H1 (cell line): ENCODE data around the gene ARCN1. TPM values are rescaled to one million over a fixed set of nuclear protein-coding genes. Genes with fewer than 3 reads are reported as not detected.
"Not testable (repeated sequence)": the region's sequence is repeated elsewhere in the genome, so short reads cannot be mapped to it uniquely, and the experiment has no call there.

Experiments
- CTCF ChIA-PET: fragments of 300-600 bp; sonication (Branson Sonifier 250); formaldehyde crosslinking; loops from one replicate; lab custom pipeline; 2021; ENCODE audit not compliant: partially characterized antibody; lab: Charles Lee
- POLR2A ChIA-PET: fragments of 300-600 bp; sonication (Branson Sonifier 250); formaldehyde crosslinking; loops from one replicate; lab custom pipeline; 2021; ENCODE audit warnings: inconsistent platforms; ENCODE audit not compliant: partially characterized antibody; lab: Charles Lee
- DNase-seq, 2 experiments: peaks; one replicate each; pipeline versions ENCODE4 v3.0.0 to v3.0.0-alpha.2; 2010 to 2022; ENCODE audit warnings: low spot score in 2 of 2, low read depth in 1 of 2, mixed read lengths in 1 of 2
- FAIRE-seq: peaks from 2 replicates; lab custom pipeline; 2011; peaks lifted over from hg19 to GRCh38; lab: Jason Lieb, UNC
- H2AFZ ChIP-seq: 2 replicates; pipeline ENCODE4 v1.8.1; 2012; ENCODE audit warnings: low read length, inconsistent platforms
- H2AK5ac ChIP-seq: 2 replicates; pipeline ENCODE4 v1.6.1; 2013; ENCODE audit warnings: low read depth, low read length
- H2BK120ac ChIP-seq: replicated peaks from 2 replicates; pipeline ENCODE3; 2013; ENCODE audit warnings: low read depth, low read length, inconsistent platforms
- H2BK12ac ChIP-seq: 2 replicates; pipeline ENCODE4 v1.6.1; 2013; ENCODE audit warnings: low read depth, low read length
- H2BK15ac ChIP-seq: 2 replicates; pipeline ENCODE4 v1.6.1; 2013; ENCODE audit warnings: low read length
- H2BK20ac ChIP-seq: 2 replicates; pipeline ENCODE4 v1.6.1; 2013; ENCODE audit warnings: low read length
- H2BK5ac ChIP-seq: 2 replicates; pipeline ENCODE4 v1.6.1; 2013; ENCODE audit warnings: low read depth, low read length
- H3K14ac ChIP-seq: 2 replicates; pipeline ENCODE4 v1.6.1; 2013; ENCODE audit warnings: inconsistent platforms; ENCODE audit not compliant: insufficient read length
- H3K18ac ChIP-seq: 2 replicates; pipeline ENCODE4 v1.6.1; 2013; ENCODE audit warnings: low read length; ENCODE audit errors: extremely low read depth
- H3K23ac ChIP-seq: 2 replicates; pipeline ENCODE4 v1.6.1; 2013; ENCODE audit warnings: inconsistent platforms; ENCODE audit not compliant: insufficient read length
- H3K23me2 ChIP-seq: 2 replicates; pipeline ENCODE4 v1.6.1; 2013; ENCODE audit warnings: low read depth, low read length
- H3K27ac ChIP-seq: 2 replicates; pipeline ENCODE4 v1.6.1; 2011; ENCODE audit warnings: low read depth, low read length, inconsistent platforms
- H3K27me3 ChIP-seq, 4 experiments: replicated peaks in 1 of 4; 1 replicate in 1 of 4; 2 replicates in 3 of 4; pipeline versions ENCODE4 v1.6.1 to v1.8.1; 2011 to 2013; ENCODE audit warnings: low read length in 3 of 4, mild to moderate bottlenecking in 3 of 4, inconsistent platforms in 2 of 4, mixed read lengths in 2 of 4, moderate library complexity in 1 of 4; ENCODE audit not compliant: control insufficient read depth in 3 of 4, insufficient read depth in 3 of 4; ENCODE audit errors: extremely low read depth in 1 of 4
- H3K36me3 ChIP-seq, 4 experiments: 2 replicates each; pipeline versions ENCODE4 v1.6.1 to v1.8.1; 2011 to 2013; ENCODE audit warnings: mild to moderate bottlenecking in 4 of 4, low read length in 3 of 4, moderate library complexity in 2 of 4, control low read depth in 1 of 4, inconsistent platforms in 1 of 4; ENCODE audit not compliant: insufficient read depth in 4 of 4, control insufficient read depth in 2 of 4
- H3K4ac ChIP-seq: replicated peaks from 2 replicates; pipeline ENCODE3; 2013; ENCODE audit warnings: low read length, low read depth, mixed read lengths, inconsistent platforms; ENCODE audit not compliant: insufficient read length
- H3K4me1 ChIP-seq, 4 experiments: replicated peaks in 1 of 4; 1 replicate in 1 of 4; 2 replicates in 3 of 4; pipeline versions ENCODE4 v1.6.1 to v1.8.1; 2011 to 2013; ENCODE audit warnings: low read length in 3 of 4, inconsistent platforms in 2 of 4, mixed read lengths in 1 of 4; ENCODE audit not compliant: insufficient read depth in 4 of 4, control insufficient read depth in 3 of 4
- H3K4me2 ChIP-seq, 2 experiments: 2 replicates each; pipeline versions ENCODE4 v1.6.1 to v1.8.1; 2011 to 2013; ENCODE audit warnings: low read depth in 2 of 2, low read length in 2 of 2, control low read depth in 1 of 2, inconsistent platforms in 1 of 2, mild to moderate bottlenecking in 1 of 2; ENCODE audit not compliant: insufficient read depth in 1 of 2
- H3K4me3 ChIP-seq, 4 experiments: fragments of 200-600, 300-600 bp in 1 of 4; sonication (generic), shearing (Covaris generic), sonication (Bioruptor Twin) in 1 of 4; 2 replicates each; pipeline versions ENCODE4 v1.5.1 to v1.8.1; 2011 to 2016; ENCODE audit warnings: low read length in 4 of 4, low read depth in 3 of 4, control low read depth in 2 of 4, inconsistent platforms in 2 of 4, mild to moderate bottlenecking in 2 of 4, mixed read lengths in 1 of 4, moderate library complexity in 1 of 4; ENCODE audit not compliant: insufficient read depth in 2 of 4; ENCODE audit errors: extremely low read depth in 1 of 4
- H3K56ac ChIP-seq: replicated peaks from 2 replicates; pipeline ENCODE3; 2013; ENCODE audit warnings: low read depth, mild to moderate bottlenecking, mixed read lengths, low read length, inconsistent platforms; ENCODE audit not compliant: insufficient read length
- H3K79me1 ChIP-seq: 2 replicates; pipeline ENCODE4 v1.6.1; 2013; ENCODE audit warnings: low read depth, low read length, control low read depth
- H3K79me2 ChIP-seq, 2 experiments: 2 replicates each; pipeline versions ENCODE4 v1.6.1 to v1.8.1; 2012 to 2013; ENCODE audit warnings: low read length in 2 of 2, mild to moderate bottlenecking in 2 of 2, inconsistent platforms in 1 of 2; ENCODE audit not compliant: insufficient read depth in 2 of 2, control insufficient read depth in 1 of 2
- H3K9ac ChIP-seq, 4 experiments: replicated peaks in 1 of 4; 1 replicate in 1 of 4; 2 replicates in 3 of 4; pipeline versions ENCODE4 v1.6.1 to v1.8.1; 2011 to 2013; ENCODE audit warnings: low read depth in 3 of 4, low read length in 3 of 4, control low read depth in 2 of 4, mild to moderate bottlenecking in 2 of 4, moderate library complexity in 2 of 4, inconsistent platforms in 1 of 4; ENCODE audit errors: extremely low read depth in 1 of 4
- H3K9me3 ChIP-seq, 2 experiments: 2 replicates each; pipeline versions ENCODE4 v1.6.1 to v1.8.1; 2012 to 2013; ENCODE audit warnings: mild to moderate bottlenecking in 2 of 2, moderate library complexity in 2 of 2, control low read depth in 1 of 2, inconsistent platforms in 1 of 2, low read depth in 1 of 2, low read length in 1 of 2, mixed read lengths in 1 of 2; ENCODE audit not compliant: insufficient read depth in 2 of 2
- H4K20me1 ChIP-seq, 2 experiments: replicated peaks in 1 of 2; 2 replicates each; pipeline versions ENCODE3 to v1.8.1; 2011 to 2013; ENCODE audit warnings: inconsistent platforms in 2 of 2, low read length in 2 of 2, mild to moderate bottlenecking in 1 of 2; ENCODE audit not compliant: insufficient read depth in 2 of 2, control insufficient read depth in 1 of 2
- H4K5ac ChIP-seq: 2 replicates; pipeline ENCODE4 v1.6.1; 2013; ENCODE audit warnings: low read length, low read depth, mixed read lengths, inconsistent platforms; ENCODE audit not compliant: insufficient read length
- H4K8ac ChIP-seq: 2 replicates; pipeline ENCODE4 v1.8.0; 2013; ENCODE audit warnings: mild to moderate bottlenecking, moderate library complexity, low read length, inconsistent platforms; ENCODE audit not compliant: insufficient read depth; ENCODE audit errors: extremely low read depth
- H4K91ac ChIP-seq: replicated peaks from 2 replicates; pipeline ENCODE3; 2013; ENCODE audit warnings: low read length, mixed read lengths, inconsistent platforms; ENCODE audit not compliant: insufficient read length
- polyA plus RNA-seq, 7 experiments: library from polyadenylated mRNA; depleted of rRNA in 3 of 7; stranded (reverse) in 5 of 7; unstranded in 2 of 7; fragments of >200 nt in 5 of 7; fragments of 200-250 nt in 2 of 7; gene quantifications; 1 replicate in 5 of 7; 2 replicates in 1 of 7; 4 replicates in 1 of 7; pipeline versions ENCODE4 v1.2.1 to v1.2.3, GENCODE V29; 2011 to 2013; ENCODE audit warnings: missing spikeins in 2 of 7, mixed read lengths in 2 of 7
- total RNA-seq: library from RNA; stranded (reverse); fragmentation: NEBNext Ultra II Directional; extraction: Animal tissue kit (Norgen Biotek cat#: 25700); gene quantifications from 2 replicates; pipeline ENCODE4 v1.2.1, GENCODE V29; 2021

Gene ARCN1
- total and polyA plus RNA-seq, 2 of the 8 experiments (the other 6 are each of a cell fraction or from before 2014, with no cell fraction given), result 132 to 146 TPM

DNA sequence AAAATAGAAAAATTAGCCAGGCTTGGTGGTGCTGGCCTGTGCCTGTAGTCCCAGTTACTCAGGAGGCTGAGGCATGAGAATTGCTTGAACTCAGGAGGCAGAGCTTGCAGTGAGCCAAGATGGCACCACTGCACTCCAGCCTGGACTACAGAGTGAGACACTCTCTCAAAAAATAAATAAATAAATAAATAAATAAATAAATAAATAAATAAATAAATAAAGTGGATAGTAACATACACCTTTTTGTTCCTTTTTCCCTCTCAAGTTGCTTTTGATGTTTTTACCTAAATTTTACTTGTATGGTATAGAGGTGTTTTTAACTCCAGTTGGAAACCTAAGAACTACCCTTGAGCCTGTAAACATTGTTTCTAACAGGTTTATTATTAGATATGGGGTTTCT is 5.8 kb downstream of the ARCN1 start:
- not testable (repeated sequence) for H3K4ac ChIP-seq, H4K91ac ChIP-seq, H3K23me2 ChIP-seq, H2BK20ac ChIP-seq, H3K79me1 ChIP-seq, H3K18ac ChIP-seq, DNase-seq, H4K8ac ChIP-seq, FAIRE-seq, H3K4me1 ChIP-seq, H2BK5ac ChIP-seq, H3K27me3 ChIP-seq, H3K4me3 ChIP-seq, H2BK15ac ChIP-seq, H2BK12ac ChIP-seq, H4K5ac ChIP-seq, H3K56ac ChIP-seq, H3K9ac ChIP-seq, H3K9me3 ChIP-seq, H2AK5ac ChIP-seq, H3K27ac ChIP-seq, H3K4me2 ChIP-seq, H3K14ac ChIP-seq, H2BK120ac ChIP-seq, H3K23ac ChIP-seq, H3K36me3 ChIP-seq, H2AFZ ChIP-seq
- Histone ChIP-seq H3K79me2 (peaks cover 12 to 73% of the 10 kb centered on the region in 2 experiments), H4K20me1 (peaks cover 8 to 16% of the 10 kb centered on the region in 2 experiments)
- ChIA-PET POLR2A (interaction anchor here (1.0 to 1.1 kb wide), 2 partner anchors 8 to 516 kb away, joined by 3 read pairs; no protein-coding TSS in a partner anchor), CTCF (interaction anchor here (1.7 kb wide), 1 partner anchor 58 kb away, joined by 4 read pairs; no protein-coding TSS in a partner anchor)
